Astrocyte (in vitro differentiated cells and primary cell): ENCODE results near the gene STK36. TPM values are rescaled to one million over a fixed set of nuclear protein-coding genes. Genes with fewer than 3 reads are reported as not detected.

ENCODE experiments used
- DNase-seq: peaks from one replicate; pipeline ENCODE4 v3.0.0-alpha.2; 2010; ENCODE audit warnings: low read depth
- FAIRE-seq: peaks from 2 replicates; lab custom pipeline; 2011; peaks lifted over from hg19 to GRCh38; lab: Jason Lieb, UNC
- H2AFZ ChIP-seq: 2 replicates; pipeline ENCODE4 v1.6.0; 2012; ENCODE audit warnings: low read depth, low read length, inconsistent platforms
- H3K27ac ChIP-seq: 2 replicates; pipeline ENCODE4 v1.5.1; 2011; ENCODE audit warnings: low read depth, low read length, inconsistent platforms
- H3K27me3 ChIP-seq: 2 replicates; pipeline ENCODE4 v1.6.0; 2011; ENCODE audit warnings: low read length, inconsistent platforms; ENCODE audit not compliant: insufficient read depth
- H3K36me3 ChIP-seq: 2 replicates; pipeline ENCODE4 v1.5.1; 2011; ENCODE audit warnings: low read length, inconsistent platforms; ENCODE audit not compliant: insufficient read depth
- H3K4me1 ChIP-seq: 2 replicates; pipeline ENCODE4 v1.5.1; 2011; ENCODE audit warnings: low read length, inconsistent platforms; ENCODE audit not compliant: insufficient read depth
- H3K4me2 ChIP-seq: 2 replicates; pipeline ENCODE4 v1.6.0; 2012; ENCODE audit warnings: low read length, inconsistent platforms
- H3K4me3 ChIP-seq: 2 replicates; pipeline ENCODE4 v1.5.1; 2011; ENCODE audit warnings: low read depth, mild to moderate bottlenecking, low read length, inconsistent platforms; ENCODE audit not compliant: insufficient read depth
- H3K79me2 ChIP-seq: 2 replicates; pipeline ENCODE4 v1.6.0; 2012; ENCODE audit warnings: mild to moderate bottlenecking, low read length, inconsistent platforms; ENCODE audit not compliant: insufficient read depth
- H3K9ac ChIP-seq: 2 replicates; pipeline ENCODE4 v1.6.0; 2012; ENCODE audit warnings: mild to moderate bottlenecking, low read length, inconsistent platforms
- H3K9me3 ChIP-seq: 2 replicates; pipeline ENCODE4 v1.5.1; 2012; ENCODE audit warnings: low read depth, mild to moderate bottlenecking, low read length, inconsistent platforms; ENCODE audit not compliant: insufficient read depth
- H4K20me1 ChIP-seq: 2 replicates; pipeline ENCODE4 v1.6.0; 2012; ENCODE audit warnings: low read length, inconsistent platforms; ENCODE audit not compliant: insufficient read depth
- H3K27ac Mint-ChIP-seq: one replicate; pipeline ENCODE4 v1.8.0; 2021; ENCODE audit warnings: mild to moderate bottlenecking, mixed read lengths; ENCODE audit not compliant: unreplicated experiment
- H3K27me3 Mint-ChIP-seq: one replicate; pipeline ENCODE4 v1.8.0; 2021; ENCODE audit warnings: low read depth, mixed read lengths; ENCODE audit not compliant: unreplicated experiment
- H3K36me3 Mint-ChIP-seq: one replicate; pipeline ENCODE4 v1.8.0; 2021; ENCODE audit warnings: low read depth, mixed read lengths; ENCODE audit not compliant: unreplicated experiment
- H3K4me1 Mint-ChIP-seq: one replicate; pipeline ENCODE4 v1.8.0; 2021; ENCODE audit warnings: low read depth, mixed read lengths; ENCODE audit not compliant: unreplicated experiment
- H3K4me3 Mint-ChIP-seq: one replicate; pipeline ENCODE4 v1.8.0; 2021; ENCODE audit warnings: mild to moderate bottlenecking, moderate library complexity, mixed read lengths; ENCODE audit not compliant: unreplicated experiment
- H3K9me3 Mint-ChIP-seq: one replicate; pipeline ENCODE4 v1.8.0; 2021; ENCODE audit warnings: mild to moderate bottlenecking, mixed read lengths; ENCODE audit not compliant: unreplicated experiment
- EZH2 ChIP-seq: IDR thresholded peaks from 2 replicates; pipeline ENCODE4 v1.6.1; 2012; ENCODE audit warnings: mild to moderate bottlenecking, low read length, inconsistent platforms; ENCODE audit not compliant: insufficient read depth
- total RNA-seq: library from RNA; stranded (reverse); gene quantifications from 2 replicates; pipeline ENCODE4 v1.2.1, GENCODE V29; 2021
- TF ChIP-seq, protein P1 (sequence below): IDR thresholded peaks from 2 replicates; pipeline ENCODE4 v1.5.1; 2011; ENCODE audit warnings: low read depth, mild to moderate bottlenecking, inconsistent platforms, low read length, moderate library complexity; ENCODE audit not compliant: insufficient read depth

The STK36 gene
- total RNA-seq, 1 donor from 2014 or later: 42.6 TPM

DNA sequence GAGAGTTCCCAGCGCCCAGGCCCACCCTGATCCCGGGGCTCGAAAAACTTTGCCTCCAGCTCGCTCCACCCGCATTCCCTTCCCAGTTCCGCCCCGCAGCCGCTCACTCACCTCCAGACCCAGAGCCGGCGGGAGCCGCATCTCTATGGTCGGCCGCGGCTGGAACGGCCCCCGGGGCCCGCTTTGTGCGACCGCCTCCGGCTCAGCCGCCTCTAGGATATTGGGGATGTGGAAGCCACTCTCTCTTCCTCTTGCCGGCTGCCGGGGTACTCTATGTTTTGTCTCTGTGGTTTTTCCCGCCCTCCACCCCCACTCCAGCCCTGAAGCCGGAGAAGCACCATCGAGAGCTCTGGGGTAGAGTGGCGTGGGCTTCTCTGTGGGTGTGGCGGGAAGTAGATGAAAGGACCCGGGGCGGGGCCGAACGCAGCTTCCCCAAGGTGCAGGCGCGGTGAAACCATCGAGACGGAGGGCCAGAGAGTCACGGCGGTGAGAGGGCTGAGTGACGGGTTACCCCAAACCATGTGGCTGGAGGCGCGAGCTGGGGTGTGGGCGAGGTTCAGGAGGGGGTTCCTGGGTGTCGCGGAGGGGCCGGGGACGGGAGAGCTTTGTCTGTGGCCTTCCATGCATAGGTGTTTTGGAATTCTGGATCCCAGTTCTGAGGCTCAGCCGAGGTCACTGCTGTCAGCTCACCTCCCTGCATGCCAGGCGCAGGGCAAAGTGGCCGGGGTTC, 12.5 kb upstream of the STK36 start, which contains the start of the genes BCS1L and ZNF142:
BCS1L (plus strand) TSS at position 426 of the 730 bp plus-strand sequence. CDS start 1,305 bp downstream, outside the sequence.
ZNF142 (minus strand) TSS at position 366 of the 730 bp plus-strand sequence. CDS start 3,194 bp downstream, outside the sequence.
- Mint-ChIP-seq H3K4me3 (peak within 1 kb of the TSS; percentile 98), H3K9me3 (no peaks in the 10 kb centered on the region), H3K36me3 (peaks cover 3% of the 10 kb centered on the region), H3K4me1 (peaks cover 5% of the 10 kb centered on the region), H3K27ac (peak within 1 kb of the TSS; percentile 63), H3K27me3 (no peaks in the 10 kb centered on the region)
- Histone ChIP-seq H2AFZ (peak within 1 kb of the TSS; percentile 93), H3K4me3 (peak within 1 kb of the TSS; percentile 86), H3K27ac (peak within 1 kb of the TSS; percentile 57), H3K36me3 (peaks cover 36% of the 10 kb centered on the region), H3K9ac (peak within 1 kb of the TSS; percentile 82), H3K4me2 (peak within 1 kb of the TSS; percentile 91), H3K27me3 (no peaks in the 10 kb centered on the region), H3K4me1 (peaks cover 10% of the 10 kb centered on the region), H4K20me1 (peaks cover 16% of the 10 kb centered on the region), H3K9me3 (no peaks in the 10 kb centered on the region), H3K79me2 (peaks cover 66% of the 10 kb centered on the region)
- FAIRE-seq: no peak
- TF ChIP-seq, protein P1, sequence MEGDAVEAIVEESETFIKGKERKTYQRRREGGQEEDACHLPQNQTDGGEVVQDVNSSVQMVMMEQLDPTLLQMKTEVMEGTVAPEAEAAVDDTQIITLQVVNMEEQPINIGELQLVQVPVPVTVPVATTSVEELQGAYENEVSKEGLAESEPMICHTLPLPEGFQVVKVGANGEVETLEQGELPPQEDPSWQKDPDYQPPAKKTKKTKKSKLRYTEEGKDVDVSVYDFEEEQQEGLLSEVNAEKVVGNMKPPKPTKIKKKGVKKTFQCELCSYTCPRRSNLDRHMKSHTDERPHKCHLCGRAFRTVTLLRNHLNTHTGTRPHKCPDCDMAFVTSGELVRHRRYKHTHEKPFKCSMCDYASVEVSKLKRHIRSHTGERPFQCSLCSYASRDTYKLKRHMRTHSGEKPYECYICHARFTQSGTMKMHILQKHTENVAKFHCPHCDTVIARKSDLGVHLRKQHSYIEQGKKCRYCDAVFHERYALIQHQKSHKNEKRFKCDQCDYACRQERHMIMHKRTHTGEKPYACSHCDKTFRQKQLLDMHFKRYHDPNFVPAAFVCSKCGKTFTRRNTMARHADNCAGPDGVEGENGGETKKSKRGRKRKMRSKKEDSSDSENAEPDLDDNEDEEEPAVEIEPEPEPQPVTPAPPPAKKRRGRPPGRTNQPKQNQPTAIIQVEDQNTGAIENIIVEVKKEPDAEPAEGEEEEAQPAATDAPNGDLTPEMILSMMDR: no peak
- no peak for TF ChIP-seq EZH2
- peak; percentile 69 for DNase-seq

DNA sequence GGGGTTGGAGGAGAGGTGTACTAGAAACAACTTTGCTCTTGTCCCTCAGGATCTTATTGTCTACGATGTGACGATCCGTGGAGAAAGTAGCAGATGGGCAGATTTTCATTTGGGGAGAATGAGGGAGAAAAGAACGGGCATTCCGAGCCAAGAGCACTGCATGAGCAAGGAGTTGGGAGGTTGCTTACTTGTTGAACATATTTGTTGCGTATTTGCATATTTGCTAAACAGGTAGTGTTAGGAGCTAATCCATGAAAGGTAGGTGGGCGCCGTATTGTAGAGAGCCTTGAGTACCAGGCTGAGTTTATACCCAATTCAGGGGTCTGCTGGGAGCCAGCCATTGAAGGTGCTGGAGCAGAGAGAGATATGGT, 11.9 kb upstream of the STK36 start:
- peak overlapping the region; percentile 82 for H3K9ac ChIP-seq
- H3K4me1 Mint-ChIP-seq: peaks cover 5% of the 10 kb centered on the region
- H3K27me3 ChIP-seq: no peaks in the 10 kb centered on the region
- H3K9me3 ChIP-seq: no peaks in the 10 kb centered on the region
- peak overlapping the region; percentile 93 for H2AFZ ChIP-seq
- peak overlapping the region; percentile 86 for H3K4me3 ChIP-seq
- H3K4me3 Mint-ChIP-seq: peak overlapping the region; percentile 98
- no peaks in the 10 kb centered on the region for H3K27me3 Mint-ChIP-seq
- peak overlapping the region; percentile 21 for H3K27ac ChIP-seq
- peak overlapping the region; percentile 91 for H3K4me2 ChIP-seq
- DNase-seq (no peak), FAIRE-seq (no peak)
- peaks cover 37% of the 10 kb centered on the region for H3K36me3 ChIP-seq
- H3K27ac Mint-ChIP-seq: no peak overlapping the region
- peaks cover 6% of the 10 kb centered on the region for H3K36me3 Mint-ChIP-seq
- peaks cover 10% of the 10 kb centered on the region for H3K4me1 ChIP-seq
- H3K9me3 Mint-ChIP-seq: no peaks in the 10 kb centered on the region
- peaks cover 64% of the 10 kb centered on the region for H3K79me2 ChIP-seq
- peaks cover 22% of the 10 kb centered on the region for H4K20me1 ChIP-seq
- TF ChIP-seq, protein P1: no peak
- no peak for TF ChIP-seq EZH2

DNA sequence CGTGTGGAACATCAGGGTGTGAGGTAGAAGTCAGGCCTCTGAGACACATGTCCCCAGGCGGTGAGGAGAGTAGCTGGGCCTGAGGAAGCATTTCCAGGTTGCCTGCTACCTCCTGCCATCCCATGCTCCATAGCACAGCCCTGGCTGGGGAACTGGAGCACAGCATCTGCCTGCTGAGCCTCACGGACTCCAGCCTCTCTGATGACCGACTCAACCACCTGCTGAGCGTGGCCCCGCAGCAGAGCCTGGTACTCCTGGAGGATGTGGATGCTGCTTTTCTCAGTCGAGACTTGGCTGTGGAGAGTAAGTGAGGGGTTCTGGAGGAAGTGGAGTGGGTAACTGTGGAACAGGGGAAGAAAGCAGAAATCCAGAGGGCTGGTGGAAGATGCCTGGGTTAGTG, 9.5 kb upstream of the STK36 start:
- Histone ChIP-seq H3K4me1 (peaks cover 10% of the 10 kb centered on the region), H3K9me3 (no peaks in the 10 kb centered on the region), H3K79me2 (peaks cover 42% of the 10 kb centered on the region), H4K20me1 (peaks cover 15% of the 10 kb centered on the region), H3K4me2 (no peak overlapping the region), H2AFZ (no peak overlapping the region), H3K36me3 (peaks cover 41% of the 10 kb centered on the region), H3K9ac (no peak overlapping the region), H3K27ac (no peak overlapping the region), H3K27me3 (no peaks in the 10 kb centered on the region), H3K4me3 (no peak overlapping the region)
- Mint-ChIP-seq H3K27ac (no peak overlapping the region), H3K4me1 (peaks cover 5% of the 10 kb centered on the region), H3K4me3 (no peak overlapping the region), H3K9me3 (no peaks in the 10 kb centered on the region), H3K27me3 (no peaks in the 10 kb centered on the region), H3K36me3 (peaks cover 10% of the 10 kb centered on the region)
- TF ChIP-seq EZH2: no peak
- TF ChIP-seq, protein P1: no peak
- FAIRE-seq: no peak
- no peak for DNase-seq
